Activated B cell treated with CpG ODN at 0.5 μM for 24 hours (primary cell): Measurements from ENCODE around the gene APLNR. TPM values are rescaled to one million over a fixed set of nuclear protein-coding genes. Genes with fewer than 3 reads are reported as not detected.

Experiments
- ATAC-seq: fragments of 200-7000 bp; cut with Tn5 transposase; one replicate; pipeline ENCODE4 v1.10.0; 2021; ENCODE audit warnings: low read depth, mild to moderate bottlenecking, moderate library complexity
- CTCF ChIA-PET: fragments of 350-600 bp; sonication (Branson Sonifier 250); formaldehyde crosslinking; loops from one replicate; lab custom pipeline; 2021; ENCODE audit warnings: antibody characterized with exemption; lab: Charles Lee
- POLR2A ChIA-PET: fragments of 350-600 bp; sonication (Branson Sonifier 250); formaldehyde crosslinking; loops from one replicate; lab custom pipeline; 2021; ENCODE audit warnings: antibody characterized with exemption; lab: Charles Lee
- DNase-seq: peaks from one replicate; pipeline ENCODE4 v3.0.0; 2022
- H3K27ac Mint-ChIP-seq: one replicate; pipeline ENCODE4 v1.8.0; 2020; ENCODE audit warnings: mixed read lengths
- H3K27me3 Mint-ChIP-seq: one replicate; pipeline ENCODE4 v1.8.0; 2021; ENCODE audit warnings: mixed read lengths
- H3K36me3 Mint-ChIP-seq: one replicate; pipeline ENCODE4 v1.8.0; 2021; ENCODE audit warnings: low read depth, mixed read lengths
- H3K4me1 Mint-ChIP-seq: one replicate; pipeline ENCODE4 v1.8.0; 2021; ENCODE audit warnings: mixed read lengths
- H3K4me3 Mint-ChIP-seq: one replicate; pipeline ENCODE4 v1.8.0; 2020; ENCODE audit warnings: mild to moderate bottlenecking, mixed read lengths
- H3K9me3 Mint-ChIP-seq: one replicate; pipeline ENCODE4 v1.8.0; 2020; ENCODE audit warnings: mixed read lengths
- CTCF ChIP-seq: fragments of 200-600 bp; IDR thresholded peaks from one replicate; pipeline ENCODE4 v1.8.0; 2022; ENCODE audit warnings: antibody characterized with exemption, mild to moderate bottlenecking
- intact Hi-C: fragments of 100-400 bp; cut with micrococcal nuclease; formaldehyde crosslinking; loops from one replicate; pipeline ENCODE4 v1.15.1; 2024
- total RNA-seq: library from RNA; stranded (reverse); gene quantifications from 2 replicates; pipeline ENCODE4 v1.2.3, GENCODE V29; 2022

APLNR gene
- total RNA-seq, 1 donor from 2014 or later = not detected

GRCh38 chr11:57277845-57278720 is 41.0 kb upstream of the APLNR start:
- Mint-ChIP-seq H3K4me3 (no peak overlapping the region), H3K27ac (no peak overlapping the region), H3K27me3 (peaks cover 21% of the 10 kb centered on the region), H3K4me1 (peaks cover 2% of the 10 kb centered on the region), H3K9me3 (peaks cover 8% of the 10 kb centered on the region), H3K36me3 (no peaks in the 10 kb centered on the region)
- POLR2A ChIA-PET = no interaction called here
- TF ChIP-seq CTCF = no peak
- intact Hi-C loops = no loop called here
- no peak for DNase-seq
- ATAC-seq = no peak
- CTCF ChIA-PET = interaction anchor here (0.6 to 1.5 kb wide), 2 partner anchors 419 to 437 kb away, joined by 3 to 4 read pairs; no protein-coding TSS in a partner anchor

GRCh38 chr11:57276971-57277675 is 40.1 kb upstream of the APLNR start:
- no peak for TF ChIP-seq CTCF
- Mint-ChIP-seq H3K4me1 (peaks cover 2% of the 10 kb centered on the region), H3K36me3 (no peaks in the 10 kb centered on the region), H3K9me3 (peaks cover 11% of the 10 kb centered on the region), H3K4me3 (no peak overlapping the region), H3K27ac (no peak overlapping the region), H3K27me3 (peaks cover 21% of the 10 kb centered on the region)
- intact Hi-C loops = no loop called here
- ChIA-PET POLR2A (no interaction called here), CTCF (no interaction called here)
- DNase-seq = no peak
- no peak for ATAC-seq

GRCh38 chr11:57276169-57276970 is 39.3 kb upstream of the APLNR start:
- ATAC-seq (no peak), DNase-seq (no peak)
- no peak overlapping the region for H3K27ac Mint-ChIP-seq
- CTCF ChIA-PET = no interaction called here
- H3K27me3 Mint-ChIP-seq = peaks cover 28% of the 10 kb centered on the region
- intact Hi-C loops = no loop called here
- no peaks in the 10 kb centered on the region for H3K36me3 Mint-ChIP-seq
- H3K4me3 Mint-ChIP-seq = no peak overlapping the region
- POLR2A ChIA-PET = no interaction called here
- TF ChIP-seq CTCF = no peak
- H3K4me1 Mint-ChIP-seq = peaks cover 2% of the 10 kb centered on the region
- H3K9me3 Mint-ChIP-seq = peaks cover 11% of the 10 kb centered on the region

GRCh38 chr11:57275582-57275981 is 38.5 kb upstream of the APLNR start:
- peaks cover 28% of the 10 kb centered on the region for H3K27me3 Mint-ChIP-seq
- CTCF ChIA-PET = no interaction called here
- no peak overlapping the region for H3K27ac Mint-ChIP-seq
- H3K4me1 Mint-ChIP-seq = peaks cover 2% of the 10 kb centered on the region
- POLR2A ChIA-PET = no interaction called here
- H3K9me3 Mint-ChIP-seq = peaks cover 11% of the 10 kb centered on the region
- ATAC-seq = no peak
- TF ChIP-seq CTCF = no peak
- no peak overlapping the region for H3K4me3 Mint-ChIP-seq
- DNase-seq = no peak
- no peaks in the 10 kb centered on the region for H3K36me3 Mint-ChIP-seq
- intact Hi-C loops = no loop called here
